BJ (cell line): ENCODE measurements around the gene PDE1C. TPM values are rescaled to one million over a fixed set of nuclear protein-coding genes. Genes with fewer than 3 reads are reported as not detected.

Experiments used
- CTCF ChIA-PET: fragments of 350-600 bp; formaldehyde crosslinking; extraction: SDS; loops from one replicate; lab custom pipeline; 2021; ENCODE audit warnings: antibody characterized with exemption, inconsistent platforms; lab: Yijun Ruan, JAX
- POLR2A ChIA-PET: fragments of 300-600 bp; sonication (Branson Sonifier 250); formaldehyde crosslinking; extraction: SDS; loops from one replicate; lab custom pipeline; 2021; ENCODE audit warnings: antibody characterized with exemption; lab: Charles Lee
- DNase-seq: peaks from one replicate; pipeline ENCODE4 v3.0.0-alpha.2; 2011; ENCODE audit warnings: low read depth
- H3K27me3 ChIP-seq: 2 replicates; pipeline ENCODE4 v1.6.0; 2011; ENCODE audit warnings: low read length; ENCODE audit not compliant: control insufficient read depth, insufficient read depth
- H3K36me3 ChIP-seq: 2 replicates; pipeline ENCODE4 v1.5.1; 2011; ENCODE audit warnings: low read length; ENCODE audit not compliant: control insufficient read depth, insufficient read depth
- H3K4me3 ChIP-seq: 2 replicates; pipeline ENCODE4 v1.5.1; 2011; ENCODE audit warnings: low read depth, mild to moderate bottlenecking, control low read depth, low read length
- CTCF ChIP-seq: IDR thresholded peaks from 2 replicates; pipeline ENCODE4 v1.5.1; 2011; ENCODE audit warnings: low read depth, mild to moderate bottlenecking, control low read depth, inconsistent platforms, low read length, moderate library complexity; ENCODE audit not compliant: insufficient read depth
- polyA plus RNA-seq: library from polyadenylated mRNA; depleted of rRNA; stranded (reverse); fragments of >200 nt; gene quantifications from 2 replicates; pipeline ENCODE4 v1.2.3, GENCODE V29; 2011

PDE1C gene
- polyA plus RNA-seq, 1 experiment, result 19.6 TPM

- no peak for TF ChIP-seq CTCF
These were observed 179 bp downstream of the PDE1C start for GRCh38 chr7:32070051-32070405.

GRCh38 chr7:32069116-32069650, 1.0 kb downstream of the PDE1C start:
- CTCF ChIA-PET, result interaction anchor here (1.6 to 2.9 kb wide), 3 partner anchors 93 to 135 kb away, joined by 4 to 10 read pairs (median 9); no protein-coding TSS in a partner anchor
- no peaks in the 10 kb centered on the region for H3K36me3 ChIP-seq
- TF ChIP-seq CTCF, result no peak
- no peak for DNase-seq
- H3K4me3 ChIP-seq, result peak overlapping the region; percentile 66
- no peaks in the 10 kb centered on the region for H3K27me3 ChIP-seq
- POLR2A ChIA-PET, result interaction anchor here (1.2 kb wide), 1 partner anchor 49 kb away, joined by 3 read pairs; no protein-coding TSS in a partner anchor

More at GRCh38 chr7:32070051-32070405, 179 bp downstream of the PDE1C start:
- DNase-seq, result no peak
- no peaks in the 10 kb centered on the region for H3K27me3 ChIP-seq
- POLR2A ChIA-PET, result no interaction called here
- peak overlapping the region; percentile 66 for H3K4me3 ChIP-seq
- CTCF ChIA-PET, result interaction anchor here (1.1 to 1.5 kb wide), 3 partner anchors 8 to 94 kb away, joined by 3 to 4 read pairs (median 3); no protein-coding TSS in a partner anchor
- no peaks in the 10 kb centered on the region for H3K36me3 ChIP-seq

GRCh38 chr7:32068411-32069101, 1.7 kb downstream of the PDE1C start:
- Histone ChIP-seq H3K36me3 (no peaks in the 10 kb centered on the region), H3K27me3 (no peaks in the 10 kb centered on the region), H3K4me3 (peak overlapping the region; percentile 66)
- CTCF ChIA-PET, result interaction anchor here (0.7 to 2.9 kb wide), 5 partner anchors 26 to 136 kb away, joined by 3 to 10 read pairs (median 4); no protein-coding TSS in a partner anchor
- TF ChIP-seq CTCF, result no peak
- POLR2A ChIA-PET, result interaction anchor here (1.2 kb wide), 1 partner anchor 48 kb away, joined by 3 read pairs; no protein-coding TSS in a partner anchor
- DNase-seq, result no peak

- no peaks in the 10 kb centered on the region for H3K27me3 ChIP-seq
- CTCF ChIA-PET, result interaction anchor here (0.7 to 1.1 kb wide), 2 partner anchors 86 to 100 kb away, joined by 3 to 4 read pairs; no protein-coding TSS in a partner anchor
- no peak overlapping the region for H3K4me3 ChIP-seq
- no peak for TF ChIP-seq CTCF
- no peak for DNase-seq
- H3K36me3 ChIP-seq, result no peaks in the 10 kb centered on the region
- POLR2A ChIA-PET, result interaction anchor here (0.6 kb wide), 1 partner anchor 256 kb away, joined by 3 read pairs; no protein-coding TSS in a partner anchor
These were observed 3.8 kb downstream of the PDE1C start for GRCh38 chr7:32066441-32066840.

GRCh38 chr7:32063614-32064013, 6.6 kb downstream of the PDE1C start:
- Histone ChIP-seq H3K36me3 (no peaks in the 10 kb centered on the region), H3K4me3 (no peak overlapping the region), H3K27me3 (no peaks in the 10 kb centered on the region)
- ChIA-PET POLR2A (no interaction called here), CTCF (interaction anchor here (1.4 to 1.5 kb wide), 4 partner anchors 10 to 196 kb away, joined by 3 to 4 read pairs (median 4); no protein-coding TSS in a partner anchor)
- TF ChIP-seq CTCF, result no peak
- no peak for DNase-seq
